ENCODE data around the gene MED19.

- TF ChIP-seq POLR2A (IDR thresholded peaks at IDR 0.05): no peak
- TF ChIP-seq CTCF (IDR thresholded peaks at IDR 0.05): no peak
- TF ChIP-seq POLR2AphosphoS5 (IDR thresholded peaks at IDR 0.05): no peak
Observed at GRCh38 chr11:57713835-57714234, 1.8 kb upstream of the MED19 start.
